ENCODE results near the gene STAP1.

GRCh38 chr4:67550857-67551256, 7.7 kb upstream of the STAP1 start:
- TF ChIP-seq CTCF (IDR thresholded peaks at IDR 0.05; ENCODE audit: low read depth, low read length, missing input control) (no peak), MAX (IDR thresholded peaks at IDR 0.05) (no peak), HNF4G (IDR thresholded peaks at IDR 0.05) (no peak), RAD21 (IDR thresholded peaks at IDR 0.05) (no peak), JUND (IDR thresholded peaks at IDR 0.05) (no peak), YY1 (IDR thresholded peaks at IDR 0.05) (no peak), TAF1 (conservative IDR thresholded peaks at IDR 0.05) (no peak)
